Measurements from ENCODE around the gene TULP4.

Gene TULP4

DNA sequence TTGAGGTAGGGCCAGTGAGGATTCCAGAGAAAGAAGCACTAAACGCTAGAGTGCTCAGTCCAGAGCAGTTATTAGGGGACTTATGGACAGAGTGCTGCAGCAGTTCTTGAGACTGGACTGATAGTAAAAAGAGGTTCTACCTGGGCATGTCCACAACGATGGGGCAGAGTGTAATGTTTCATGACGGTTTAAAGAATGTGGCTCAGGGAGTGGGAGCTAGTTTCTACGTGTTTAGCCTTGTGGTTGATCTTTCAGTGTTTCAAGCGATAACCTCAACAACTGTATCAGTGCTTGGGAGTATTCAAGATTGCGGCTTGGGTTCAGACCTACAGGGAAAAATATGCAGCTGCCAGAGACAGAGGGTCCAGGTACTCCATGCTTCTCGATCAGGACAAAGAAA is 67.1 kb downstream of the TULP4 start (continued):
- no peak for TF ChIP-seq ZNF843 (tag by site-specific recombination; IDR thresholded peaks at IDR 0.05)

GRCh38 chr6:158381214-158381613 is 68.9 kb downstream of the TULP4 start:
- no peaks in the 10 kb centered on the region for H3K9me3 ChIP-seq (ENCODE audit: control insufficient read depth, insufficient read depth, low read depth, low read length)
- TF ChIP-seq, protein P1, sequence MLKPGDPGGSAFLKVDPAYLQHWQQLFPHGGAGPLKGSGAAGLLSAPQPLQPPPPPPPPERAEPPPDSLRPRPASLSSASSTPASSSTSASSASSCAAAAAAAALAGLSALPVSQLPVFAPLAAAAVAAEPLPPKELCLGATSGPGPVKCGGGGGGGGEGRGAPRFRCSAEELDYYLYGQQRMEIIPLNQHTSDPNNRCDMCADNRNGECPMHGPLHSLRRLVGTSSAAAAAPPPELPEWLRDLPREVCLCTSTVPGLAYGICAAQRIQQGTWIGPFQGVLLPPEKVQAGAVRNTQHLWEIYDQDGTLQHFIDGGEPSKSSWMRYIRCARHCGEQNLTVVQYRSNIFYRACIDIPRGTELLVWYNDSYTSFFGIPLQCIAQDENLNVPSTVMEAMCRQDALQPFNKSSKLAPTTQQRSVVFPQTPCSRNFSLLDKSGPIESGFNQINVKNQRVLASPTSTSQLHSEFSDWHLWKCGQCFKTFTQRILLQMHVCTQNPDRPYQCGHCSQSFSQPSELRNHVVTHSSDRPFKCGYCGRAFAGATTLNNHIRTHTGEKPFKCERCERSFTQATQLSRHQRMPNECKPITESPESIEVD (tag by site-specific recombination; IDR thresholded peaks at IDR 0.05): peak; percentile 68
- no peak for TF ChIP-seq ZNF416 (tag by site-specific recombination; IDR thresholded peaks at IDR 0.05)
- peak; percentile 78; the same call in 1 of the 2 replicates for TF ChIP-seq SP7 (tag by site-specific recombination; IDR thresholded peaks at IDR 0.05)
- peak; percentile 41; the same call in 1 of the 2 replicates for TF ChIP-seq ZNF366 (tag by site-specific recombination; conservative IDR thresholded peaks at IDR 0.05)
- TF ChIP-seq ZNF76 (tag by site-specific recombination; IDR thresholded peaks at IDR 0.05; ENCODE audit: borderline replicate concordance, low read depth): no peak
- CTCF ChIA-PET: interaction anchor here (0.7 to 1.5 kb wide), 3 partner anchors 11 to 966 kb away, joined by 3 to 5 read pairs (median 4); no protein-coding TSS in a partner anchor

DNA sequence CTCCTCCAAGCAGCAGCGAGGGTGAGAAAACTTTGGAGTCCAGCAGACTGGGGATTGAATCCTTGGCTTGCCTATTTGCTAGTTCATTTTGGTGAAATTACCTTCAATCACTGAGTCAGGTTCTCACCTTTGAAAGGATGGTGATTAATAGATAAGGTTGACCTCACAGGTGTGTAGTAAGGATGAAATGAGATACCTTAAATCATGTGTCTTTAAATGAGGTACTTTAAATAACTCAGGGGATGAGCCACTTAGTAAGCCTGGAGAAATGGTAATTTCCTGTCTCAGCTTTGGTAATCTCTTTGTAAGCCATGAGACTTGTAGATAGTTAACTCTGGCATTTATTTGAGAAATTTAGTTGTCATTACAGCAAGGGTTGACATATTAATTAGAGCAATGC is 70.2 kb downstream of the TULP4 start:
- no peaks in the 10 kb centered on the region for H3K9me3 ChIP-seq (ENCODE audit: control insufficient read depth, insufficient read depth, low read depth, low read length)
- ChIA-PET CTCF (interaction anchor here (1.6 kb wide), 1 partner anchor 161 kb away, joined by 3 read pairs; no protein-coding TSS in a partner anchor), POLR2A (no interaction called here)
- no peak overlapping the region for H3K27ac ChIP-seq (ENCODE audit: extremely low read depth, low read depth, low read length)
- no peak for TF ChIP-seq GLI4 (tag by site-specific recombination; IDR thresholded peaks at IDR 0.05)
- TF ChIP-seq ZNF501 (tag by site-specific recombination; IDR thresholded peaks at IDR 0.05): no peak
- TF ChIP-seq ZFP37 (tag by site-specific recombination; IDR thresholded peaks at IDR 0.05): no peak
- TF ChIP-seq WT1 (tag by site-specific recombination; IDR thresholded peaks at IDR 0.05): no peak
- TF ChIP-seq ZBTB21 (tag by site-specific recombination; IDR thresholded peaks at IDR 0.05): no peak
- TF ChIP-seq EGR2 (tag by site-specific recombination; IDR thresholded peaks at IDR 0.05; ENCODE audit: low read depth): no peak
- no peak for TF ChIP-seq REPIN1 (tag by site-specific recombination; IDR thresholded peaks at IDR 0.05; ENCODE audit: low read depth)
- no peak for TF ChIP-seq ZNF654 (tag by site-specific recombination; IDR thresholded peaks at IDR 0.05; ENCODE audit: low read depth)
- H3K4me3 ChIP-seq (ENCODE audit: low read depth, low read length): no peak overlapping the region
- no peaks in the 10 kb centered on the region for H3K36me3 ChIP-seq (ENCODE audit: control insufficient read depth in 2 of 2, insufficient read depth in 1 of 2, low read length in 2 of 2)
- H3K4me1 ChIP-seq (ENCODE audit: control insufficient read depth, insufficient read depth, low read length): peaks cover 5% of the 10 kb centered on the region

More at GRCh38 chr6:158381214-158381613, 68.9 kb downstream of the TULP4 start:
- Histone ChIP-seq H3K36me3 (ENCODE audit: control insufficient read depth in 2 of 2, insufficient read depth in 1 of 2, low read length in 2 of 2) (no peaks in the 10 kb centered on the region), H3K4me1 (ENCODE audit: control insufficient read depth, insufficient read depth, low read length) (peaks cover 5% of the 10 kb centered on the region), H3K4me3 (ENCODE audit: low read depth, low read length) (no peak overlapping the region), H3K27ac (ENCODE audit: extremely low read depth, low read depth, low read length) (no peak overlapping the region)
- POLR2A ChIA-PET: no interaction called here

DNA sequence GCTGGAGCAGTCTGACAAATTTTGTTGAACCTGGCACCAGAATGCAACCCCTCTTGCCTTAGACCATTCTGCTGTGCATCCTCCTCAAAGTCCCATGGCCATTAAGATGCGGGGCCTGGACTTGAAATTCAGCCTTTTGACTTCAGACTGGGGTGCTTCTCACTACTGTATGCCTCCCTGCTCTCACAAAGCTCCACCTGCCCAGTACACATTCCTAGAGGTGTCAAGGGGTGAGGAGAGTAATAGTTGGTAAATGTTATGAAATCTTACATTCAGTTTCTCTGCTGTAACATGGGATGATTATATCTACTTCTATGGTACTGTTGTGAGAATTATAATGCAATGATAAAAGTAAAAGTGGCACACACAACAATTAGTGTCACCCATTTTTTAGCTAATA is 70.8 kb downstream of the TULP4 start:
- H3K9me3 ChIP-seq (ENCODE audit: control insufficient read depth, insufficient read depth, low read depth, low read length): no peaks in the 10 kb centered on the region
- H3K36me3 ChIP-seq (ENCODE audit: control insufficient read depth in 2 of 2, insufficient read depth in 1 of 2, low read length in 2 of 2): no peaks in the 10 kb centered on the region
- TF ChIP-seq GLIS1 (tag by site-specific recombination; IDR thresholded peaks at IDR 0.05) (no peak), ZNF114 (tag by site-specific recombination; IDR thresholded peaks at IDR 0.05) (no peak), KLF1 (tag by site-specific recombination; IDR thresholded peaks at IDR 0.05) (no peak), ZNF791 (tag by site-specific recombination; IDR thresholded peaks at IDR 0.05) (no peak)
- TF ChIP-seq, protein P2, sequence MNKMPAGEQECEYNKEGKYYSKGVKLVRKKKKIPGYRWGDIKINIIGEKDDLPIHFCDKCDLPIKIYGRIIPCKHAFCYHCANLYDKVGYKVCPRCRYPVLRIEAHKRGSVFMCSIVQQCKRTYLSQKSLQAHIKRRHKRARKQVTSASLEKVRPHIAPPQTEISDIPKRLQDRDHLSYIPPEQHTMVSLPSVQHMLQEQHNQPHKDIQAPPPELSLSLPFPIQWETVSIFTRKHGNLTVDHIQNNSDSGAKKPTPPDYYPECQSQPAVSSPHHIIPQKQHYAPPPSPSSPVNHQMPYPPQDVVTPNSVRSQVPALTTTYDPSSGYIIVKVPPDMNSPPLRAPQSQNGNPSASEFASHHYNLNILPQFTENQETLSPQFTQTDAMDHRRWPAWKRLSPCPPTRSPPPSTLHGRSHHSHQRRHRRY (tag by site-specific recombination; IDR thresholded peaks at IDR 0.05): no peak
- no peak overlapping the region for H3K27ac ChIP-seq (ENCODE audit: extremely low read depth, low read depth, low read length)
- no peak overlapping the region for H3K4me3 ChIP-seq (ENCODE audit: low read depth, low read length)
- CTCF ChIA-PET: interaction anchor here (1.6 kb wide), 1 partner anchor 162 kb away, joined by 3 read pairs; no protein-coding TSS in a partner anchor
- peaks cover 5% of the 10 kb centered on the region for H3K4me1 ChIP-seq (ENCODE audit: control insufficient read depth, insufficient read depth, low read length)
- POLR2A ChIA-PET: no interaction called here

Measured in HEK293 (cell line).